Measurements from ENCODE around the gene B3GAT2. TPM values are rescaled to one million over a fixed set of nuclear protein-coding genes. Genes with fewer than 3 reads are reported as not detected.

Gene B3GAT2
- total RNA-seq, 1 donor from 2014 or later, result not detected

DNA sequence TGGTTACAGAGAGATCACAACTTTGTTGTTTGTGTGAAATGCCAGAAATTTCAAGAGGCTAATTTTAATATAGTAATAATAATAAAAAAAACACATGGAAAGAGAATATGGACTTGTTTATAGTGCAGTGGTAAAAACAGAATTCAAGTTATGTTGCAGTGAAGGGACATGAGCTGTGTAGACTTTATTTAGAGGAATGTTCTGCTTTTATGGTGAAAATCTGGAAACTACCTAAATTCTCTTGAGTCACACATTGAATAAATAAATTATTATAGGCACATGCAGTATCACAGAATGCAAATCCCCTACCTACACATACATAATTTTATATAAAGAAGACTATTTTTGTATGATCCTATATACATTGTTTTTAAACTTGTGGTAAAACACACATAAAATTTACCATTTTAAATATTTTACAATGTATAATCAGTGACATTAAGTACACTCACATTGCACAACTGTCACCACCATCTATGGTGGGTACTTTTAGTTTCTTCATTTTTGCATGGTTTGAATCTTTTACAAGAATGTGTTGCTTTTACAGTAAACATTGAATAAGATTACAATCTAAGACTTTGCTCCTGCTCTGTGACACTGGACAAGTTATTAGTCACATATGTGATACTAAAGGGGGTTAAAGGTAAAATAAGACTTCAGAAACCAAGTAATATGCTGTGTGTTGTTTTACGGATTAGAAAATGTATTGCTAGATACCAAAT lies 107.4 kb downstream of the B3GAT2 start:
- no peaks in the 10 kb centered on the region for H3K27me3 Mint-ChIP-seq (ENCODE audit: low read depth)
- DNase-seq (ENCODE audit: low spot score in 2 of 2, unreplicated experiment in 2 of 2), result no peak
- no peak overlapping the region for H3K27ac Mint-ChIP-seq
- peaks cover 4% of the 10 kb centered on the region for H3K4me1 Mint-ChIP-seq
- H3K36me3 Mint-ChIP-seq, result peaks cover 5% of the 10 kb centered on the region
- H3K4me3 Mint-ChIP-seq, result no peak overlapping the region
- H3K9me3 Mint-ChIP-seq, result no peaks in the 10 kb centered on the region
- TF ChIP-seq, protein P1, sequence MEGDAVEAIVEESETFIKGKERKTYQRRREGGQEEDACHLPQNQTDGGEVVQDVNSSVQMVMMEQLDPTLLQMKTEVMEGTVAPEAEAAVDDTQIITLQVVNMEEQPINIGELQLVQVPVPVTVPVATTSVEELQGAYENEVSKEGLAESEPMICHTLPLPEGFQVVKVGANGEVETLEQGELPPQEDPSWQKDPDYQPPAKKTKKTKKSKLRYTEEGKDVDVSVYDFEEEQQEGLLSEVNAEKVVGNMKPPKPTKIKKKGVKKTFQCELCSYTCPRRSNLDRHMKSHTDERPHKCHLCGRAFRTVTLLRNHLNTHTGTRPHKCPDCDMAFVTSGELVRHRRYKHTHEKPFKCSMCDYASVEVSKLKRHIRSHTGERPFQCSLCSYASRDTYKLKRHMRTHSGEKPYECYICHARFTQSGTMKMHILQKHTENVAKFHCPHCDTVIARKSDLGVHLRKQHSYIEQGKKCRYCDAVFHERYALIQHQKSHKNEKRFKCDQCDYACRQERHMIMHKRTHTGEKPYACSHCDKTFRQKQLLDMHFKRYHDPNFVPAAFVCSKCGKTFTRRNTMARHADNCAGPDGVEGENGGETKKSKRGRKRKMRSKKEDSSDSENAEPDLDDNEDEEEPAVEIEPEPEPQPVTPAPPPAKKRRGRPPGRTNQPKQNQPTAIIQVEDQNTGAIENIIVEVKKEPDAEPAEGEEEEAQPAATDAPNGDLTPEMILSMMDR (IDR thresholded peaks at IDR 0.05; ENCODE audit: unreplicated experiment), result no peak

GRCh38 chr6:70847106-70848084 lies 109.5 kb downstream of the B3GAT2 start:
- no peak for DNase-seq (ENCODE audit: low spot score in 2 of 2, unreplicated experiment in 2 of 2)
- no peaks in the 10 kb centered on the region for H3K27me3 Mint-ChIP-seq (ENCODE audit: low read depth)
- H3K4me3 Mint-ChIP-seq, result no peak overlapping the region
- H3K4me1 Mint-ChIP-seq, result peaks cover 4% of the 10 kb centered on the region
- peaks cover 5% of the 10 kb centered on the region for H3K36me3 Mint-ChIP-seq
- TF ChIP-seq, protein P1 (IDR thresholded peaks at IDR 0.05; ENCODE audit: unreplicated experiment), result no peak
- no peaks in the 10 kb centered on the region for H3K9me3 Mint-ChIP-seq
- no peak overlapping the region for H3K27ac Mint-ChIP-seq

DNA sequence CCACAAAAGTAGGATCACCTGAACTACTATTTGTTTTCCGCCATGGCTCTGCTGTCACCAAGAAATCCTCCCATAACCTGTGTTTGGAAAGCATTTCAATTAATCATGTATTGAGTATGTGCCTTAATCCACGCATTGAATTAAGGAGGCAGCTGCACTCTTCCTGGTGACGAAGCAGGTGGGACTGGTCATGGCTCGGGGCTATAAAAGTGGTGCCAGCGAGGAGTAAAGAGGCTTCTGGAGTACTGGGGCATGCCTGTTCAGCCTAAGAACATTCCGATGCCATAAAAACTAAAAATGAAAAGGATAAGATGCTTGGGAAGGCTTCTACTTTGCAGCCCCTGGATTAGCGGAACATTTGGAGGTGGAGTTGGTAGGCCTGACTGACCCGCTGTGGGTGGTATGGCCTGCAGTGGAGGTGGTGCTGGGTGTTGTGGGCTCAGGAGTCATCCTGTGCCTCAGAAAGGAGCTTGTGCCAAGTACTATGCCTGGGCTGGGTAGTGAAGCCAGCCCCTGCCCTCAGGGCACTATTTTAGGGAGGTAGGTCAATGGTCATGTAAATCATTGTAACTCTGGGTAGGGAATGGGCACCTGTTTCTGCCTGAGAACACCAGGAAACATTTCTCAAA lies 110.5 kb downstream of the B3GAT2 start:
- Mint-ChIP-seq H3K36me3 (peaks cover 5% of the 10 kb centered on the region), H3K9me3 (no peaks in the 10 kb centered on the region), H3K4me1 (peaks cover 4% of the 10 kb centered on the region), H3K27me3 (ENCODE audit: low read depth) (no peaks in the 10 kb centered on the region), H3K27ac (no peak overlapping the region), H3K4me3 (no peak overlapping the region)
- no peak for DNase-seq (ENCODE audit: low spot score in 2 of 2, unreplicated experiment in 2 of 2)
- TF ChIP-seq, protein P1 (IDR thresholded peaks at IDR 0.05; ENCODE audit: unreplicated experiment), result no peak

GRCh38 chr6:70844301-70844700 lies 112.6 kb downstream of the B3GAT2 start:
- no peak for DNase-seq (ENCODE audit: low spot score in 2 of 2, unreplicated experiment in 2 of 2)
- Mint-ChIP-seq H3K4me1 (peaks cover 13% of the 10 kb centered on the region), H3K4me3 (no peak overlapping the region), H3K9me3 (no peaks in the 10 kb centered on the region), H3K27ac (no peak overlapping the region), H3K27me3 (ENCODE audit: low read depth) (no peaks in the 10 kb centered on the region), H3K36me3 (peaks cover 5% of the 10 kb centered on the region)
- TF ChIP-seq, protein P1 (IDR thresholded peaks at IDR 0.05; ENCODE audit: unreplicated experiment), result no peak

DNA sequence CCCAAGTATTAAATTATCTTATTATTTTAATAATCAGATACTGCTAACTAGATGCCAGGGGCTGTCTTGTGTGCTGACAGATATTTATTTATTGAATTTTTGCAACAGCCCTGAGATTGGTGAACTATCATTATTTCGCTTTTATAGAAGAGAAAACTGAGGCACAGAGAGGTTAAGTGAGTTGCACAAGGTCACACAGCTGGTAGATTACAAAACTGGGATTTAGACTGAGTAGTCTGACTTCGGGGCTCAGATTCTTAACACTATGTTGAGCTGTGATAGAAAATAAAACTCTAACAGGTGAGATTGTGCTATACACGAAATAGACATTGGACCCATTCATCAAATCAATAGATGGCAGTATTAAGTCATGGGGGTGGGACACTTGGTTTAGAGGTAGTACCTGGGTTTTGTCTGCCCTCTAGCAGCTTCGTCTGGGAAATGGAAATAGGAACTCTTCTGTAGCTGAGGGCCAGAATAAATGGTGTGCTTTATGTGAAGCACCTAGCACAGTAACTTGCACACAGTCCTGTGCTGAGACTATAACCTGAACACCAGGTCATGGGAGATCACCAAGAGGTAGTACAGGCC lies 113.4 kb downstream of the B3GAT2 start:
- TF ChIP-seq, protein P1 (IDR thresholded peaks at IDR 0.05; ENCODE audit: unreplicated experiment), result no peak
- peaks cover 5% of the 10 kb centered on the region for H3K36me3 Mint-ChIP-seq
- H3K4me3 Mint-ChIP-seq, result no peak overlapping the region
- no peaks in the 10 kb centered on the region for H3K27me3 Mint-ChIP-seq (ENCODE audit: low read depth)
- H3K27ac Mint-ChIP-seq, result no peak overlapping the region
- no peak for DNase-seq (ENCODE audit: low spot score in 2 of 2, unreplicated experiment in 2 of 2)
- H3K9me3 Mint-ChIP-seq, result no peaks in the 10 kb centered on the region
- H3K4me1 Mint-ChIP-seq, result peaks cover 22% of the 10 kb centered on the region

All from mesothelial cell of epicardium (in vitro differentiated cells).